Caco-2 (cell line): ENCODE data around the gene PDZD2. TPM values are rescaled to one million over a fixed set of nuclear protein-coding genes. Genes with fewer than 3 reads are reported as not detected.

Experiments used
- BruUV-seq: library from RNA; stranded (reverse); fragments of 400-500 nt; replicated peaks from 2 replicates; lab custom pipeline; 2021; lab: Mats Ljungman, UMichigan
- CTCF ChIA-PET: fragments of 300-600 bp; sonication (Branson Sonifier 250); formaldehyde crosslinking; loops from one replicate; lab custom pipeline; 2022; ENCODE audit warnings: antibody characterized with exemption; lab: Charles Lee
- POLR2A ChIA-PET: fragments of 300-600 bp; sonication (Branson Sonifier 250); formaldehyde crosslinking; loops from one replicate; lab custom pipeline; 2022; ENCODE audit warnings: antibody characterized with exemption; lab: Charles Lee
- DNase-seq, 2 experiments: peaks; one replicate each; pipeline versions ENCODE4 v3.0.0 to v3.0.0-alpha.2; 2020 to 2022
- H3K27me3 ChIP-seq: replicated peaks from 2 replicates; pipeline ENCODE4 v1.6.0; 2011; ENCODE audit warnings: low read length; ENCODE audit not compliant: control insufficient read depth, insufficient read depth
- H3K36me3 ChIP-seq: 2 replicates; pipeline ENCODE4 v1.5.1; 2011; ENCODE audit warnings: low read length; ENCODE audit not compliant: control insufficient read depth, insufficient read depth
- H3K4me1 ChIP-seq: fragments of 250-450 bp; sonication (Bioruptor Pico); 2 replicates; pipeline ENCODE4 v1.5.1; 2020; ENCODE audit warnings: mild to moderate bottlenecking
- H3K4me3 ChIP-seq: 2 replicates; pipeline ENCODE4 v1.5.1; 2011; ENCODE audit warnings: low read depth, mild to moderate bottlenecking, control low read depth, low read length
- H3K9me3 ChIP-seq: fragments of 250-450 bp; sonication (Bioruptor Pico); 2 replicates; pipeline ENCODE4 v1.5.1; 2020; ENCODE audit warnings: mild to moderate bottlenecking, moderate library complexity
- H3K27ac Mint-ChIP-seq: one replicate; pipeline ENCODE4 v1.8.0; 2022; ENCODE audit warnings: mixed read lengths; ENCODE audit not compliant: unreplicated experiment
- H3K27me3 Mint-ChIP-seq: one replicate; pipeline ENCODE4 v1.8.0; 2022; ENCODE audit warnings: mixed read lengths; ENCODE audit not compliant: insufficient read depth, unreplicated experiment
- H3K36me3 Mint-ChIP-seq: one replicate; pipeline ENCODE4 v1.8.0; 2022; ENCODE audit warnings: mild to moderate bottlenecking, mixed read lengths; ENCODE audit not compliant: insufficient read depth, unreplicated experiment
- H3K4me1 Mint-ChIP-seq: one replicate; pipeline ENCODE4 v1.8.0; 2022; ENCODE audit warnings: low read depth, mixed read lengths; ENCODE audit not compliant: unreplicated experiment
- H3K4me3 Mint-ChIP-seq: one replicate; pipeline ENCODE4 v1.8.0; 2022; ENCODE audit warnings: mild to moderate bottlenecking, moderate library complexity, mixed read lengths; ENCODE audit not compliant: unreplicated experiment
- H3K9me3 Mint-ChIP-seq: one replicate; pipeline ENCODE4 v1.8.0; 2022; ENCODE audit warnings: mixed read lengths; ENCODE audit not compliant: unreplicated experiment
- intact Hi-C: fragments of 100-400 bp; cut with micrococcal nuclease; formaldehyde crosslinking; loops from one replicate; pipeline ENCODE4 v1.10.0; 2022; ENCODE audit not compliant: unreplicated experiment
- total RNA-seq: library from RNA; stranded (reverse); gene quantifications from 2 replicates; pipeline ENCODE4 v1.2.3, GENCODE V29; 2022
- TF ChIP-seq, protein P1 (sequence below), 2 experiments: fragments of 200-600 bp in 1 of 2; IDR thresholded peaks; 1 replicate in 1 of 2; 2 replicates in 1 of 2; pipeline versions ENCODE4 v1.5.1 to v1.8.0; 2011 to 2022; ENCODE audit warnings: antibody characterized with exemption in 1 of 2, control low read depth in 1 of 2, inconsistent platforms in 1 of 2, low read depth in 1 of 2, low read length in 1 of 2, mild to moderate bottlenecking in 1 of 2, moderate library complexity in 1 of 2; ENCODE audit not compliant: insufficient read depth in 1 of 2, severe bottlenecking in 1 of 2, unreplicated experiment in 1 of 2

The PDZD2 gene
- total RNA-seq, 1 experiment from 2014 or later: 0.16 TPM

DNA sequence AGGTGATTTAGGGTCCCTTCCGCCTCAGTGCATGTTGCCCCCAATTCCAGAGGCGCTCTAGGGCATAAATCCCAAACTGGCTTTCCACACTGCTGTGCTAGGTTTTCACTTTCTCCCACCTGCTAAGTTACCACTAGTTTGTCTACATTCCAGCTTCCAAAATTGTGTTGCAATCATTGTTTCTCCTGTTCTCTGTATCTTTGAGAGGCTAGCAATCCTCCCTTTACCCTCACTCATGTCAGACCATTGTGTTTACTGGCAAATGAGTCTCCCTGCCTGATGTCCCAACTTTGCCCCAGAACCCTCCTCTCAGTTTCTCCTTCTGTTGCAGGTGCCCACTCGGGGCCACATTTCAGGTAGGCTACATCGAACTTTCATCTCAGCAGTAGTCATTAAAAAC lies 221.3 kb downstream of the PDZD2 start:
- Mint-ChIP-seq H3K27ac (no peak overlapping the region), H3K27me3 (peaks cover under 1% of the 10 kb centered on the region), H3K9me3 (peaks cover 10% of the 10 kb centered on the region), H3K4me3 (no peak overlapping the region), H3K4me1 (peaks cover 2% of the 10 kb centered on the region), H3K36me3 (no peaks in the 10 kb centered on the region)
- POLR2A ChIA-PET: no interaction called here
- intact Hi-C loops: no loop called here
- TF ChIP-seq, protein P1, sequence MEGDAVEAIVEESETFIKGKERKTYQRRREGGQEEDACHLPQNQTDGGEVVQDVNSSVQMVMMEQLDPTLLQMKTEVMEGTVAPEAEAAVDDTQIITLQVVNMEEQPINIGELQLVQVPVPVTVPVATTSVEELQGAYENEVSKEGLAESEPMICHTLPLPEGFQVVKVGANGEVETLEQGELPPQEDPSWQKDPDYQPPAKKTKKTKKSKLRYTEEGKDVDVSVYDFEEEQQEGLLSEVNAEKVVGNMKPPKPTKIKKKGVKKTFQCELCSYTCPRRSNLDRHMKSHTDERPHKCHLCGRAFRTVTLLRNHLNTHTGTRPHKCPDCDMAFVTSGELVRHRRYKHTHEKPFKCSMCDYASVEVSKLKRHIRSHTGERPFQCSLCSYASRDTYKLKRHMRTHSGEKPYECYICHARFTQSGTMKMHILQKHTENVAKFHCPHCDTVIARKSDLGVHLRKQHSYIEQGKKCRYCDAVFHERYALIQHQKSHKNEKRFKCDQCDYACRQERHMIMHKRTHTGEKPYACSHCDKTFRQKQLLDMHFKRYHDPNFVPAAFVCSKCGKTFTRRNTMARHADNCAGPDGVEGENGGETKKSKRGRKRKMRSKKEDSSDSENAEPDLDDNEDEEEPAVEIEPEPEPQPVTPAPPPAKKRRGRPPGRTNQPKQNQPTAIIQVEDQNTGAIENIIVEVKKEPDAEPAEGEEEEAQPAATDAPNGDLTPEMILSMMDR (IDR thresholded peaks at IDR 0.05; ENCODE audit: insufficient read depth in 1 of 2, low read depth in 1 of 2, low read length in 1 of 2, severe bottlenecking in 1 of 2, unreplicated experiment in 1 of 2): no peak
- Histone ChIP-seq H3K4me1 (0 out of 2 replicates have a peak, but pooled peaks cover 4% of the 10 kb centered on the region), H3K36me3 (no peaks in the 10 kb centered on the region), H3K9me3 (peaks cover 18% of the 10 kb centered on the region), H3K4me3 (no peak overlapping the region), H3K27me3 (no peaks in the 10 kb centered on the region; the same call in 1 of the 2 replicates)
- no TSS peak for BruUV-seq
- CTCF ChIA-PET: no interaction called here
- no peak for DNase-seq

DNA sequence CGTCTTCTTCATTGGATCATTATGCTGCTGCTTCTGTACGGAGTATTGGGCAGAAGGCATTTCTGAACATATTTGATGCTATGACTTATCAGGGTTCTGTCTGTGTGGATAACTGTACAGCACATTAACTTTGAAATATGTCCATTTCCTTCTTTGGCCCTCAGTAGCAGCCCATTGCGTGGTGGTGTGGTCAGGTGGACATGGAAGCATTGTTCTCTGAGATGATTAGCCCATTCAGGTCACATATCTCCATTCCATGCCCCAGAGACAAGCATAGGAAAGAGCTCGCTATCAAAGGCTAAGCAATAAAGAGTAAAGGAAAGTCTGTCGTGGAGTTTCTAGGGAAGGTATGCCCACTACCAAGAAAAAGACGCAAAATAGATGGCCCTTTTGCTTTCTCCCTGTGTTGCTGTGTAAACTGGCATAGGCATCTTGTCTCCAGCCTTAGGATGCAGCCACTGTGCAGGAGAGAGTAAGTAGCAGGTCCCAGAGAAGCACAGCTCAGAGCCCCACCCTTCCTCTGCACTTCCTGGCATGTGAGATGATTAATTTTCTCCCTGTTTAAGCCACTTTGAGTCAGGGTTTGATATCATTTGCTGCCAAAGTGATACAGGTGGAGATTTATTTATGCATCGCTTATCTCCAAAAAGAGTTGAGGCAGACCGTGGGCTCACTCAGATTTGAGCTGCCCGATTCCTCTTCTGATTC lies 221.9 kb downstream of the PDZD2 start:
- peaks cover 18% of the 10 kb centered on the region for H3K9me3 ChIP-seq
- Mint-ChIP-seq H3K27me3 (no peaks in the 10 kb centered on the region), H3K9me3 (peaks cover 10% of the 10 kb centered on the region), H3K4me1 (no peaks in the 10 kb centered on the region), H3K27ac (no peak overlapping the region), H3K4me3 (no peak overlapping the region), H3K36me3 (no peaks in the 10 kb centered on the region)
- ChIA-PET POLR2A (no interaction called here), CTCF (no interaction called here)
- TF ChIP-seq, protein P1 (IDR thresholded peaks at IDR 0.05; ENCODE audit: insufficient read depth in 1 of 2, low read depth in 1 of 2, low read length in 1 of 2, severe bottlenecking in 1 of 2, unreplicated experiment in 1 of 2): no peak
- no peaks in the 10 kb centered on the region; the same call in 1 of the 2 replicates for H3K27me3 ChIP-seq
- DNase-seq: no peak
- intact Hi-C loops: no loop called here
- H3K4me1 ChIP-seq: no peaks in the 10 kb centered on the region
- no peaks in the 10 kb centered on the region for H3K36me3 ChIP-seq
- no peak overlapping the region for H3K4me3 ChIP-seq
- no TSS peak for BruUV-seq

DNA sequence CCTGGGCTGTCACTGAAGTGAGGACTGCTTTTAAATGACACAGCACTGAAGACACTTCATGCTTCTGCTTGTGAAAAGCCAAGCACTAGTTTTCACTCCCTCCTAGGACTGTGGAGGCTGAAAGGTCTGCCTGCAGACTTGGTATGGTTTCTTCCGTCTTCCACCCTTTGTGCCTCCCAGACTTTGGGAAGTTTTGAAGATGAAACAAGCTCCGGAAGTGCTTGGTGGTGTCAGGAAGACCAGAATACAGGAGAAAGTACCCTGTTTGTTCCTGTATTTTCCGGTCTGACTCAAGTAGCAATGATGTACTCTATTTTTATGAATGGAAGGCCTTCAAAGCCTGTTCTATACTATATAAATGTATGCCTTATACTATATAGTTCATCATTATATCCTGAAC lies 222.7 kb downstream of the PDZD2 start:
- Mint-ChIP-seq H3K9me3 (peaks cover 10% of the 10 kb centered on the region), H3K27me3 (peaks cover 2% of the 10 kb centered on the region), H3K4me3 (no peak overlapping the region), H3K27ac (no peak overlapping the region), H3K4me1 (no peaks in the 10 kb centered on the region), H3K36me3 (no peaks in the 10 kb centered on the region)
- intact Hi-C loops: no loop called here
- no peak for DNase-seq
- H3K36me3 ChIP-seq: no peaks in the 10 kb centered on the region
- TF ChIP-seq, protein P1 (IDR thresholded peaks at IDR 0.05; ENCODE audit: insufficient read depth in 1 of 2, low read depth in 1 of 2, low read length in 1 of 2, severe bottlenecking in 1 of 2, unreplicated experiment in 1 of 2): no peak
- H3K27me3 ChIP-seq: no peaks in the 10 kb centered on the region
- POLR2A ChIA-PET: no interaction called here
- H3K9me3 ChIP-seq: peaks cover 18% of the 10 kb centered on the region
- BruUV-seq: no TSS peak
- CTCF ChIA-PET: no interaction called here
- H3K4me3 ChIP-seq: no peak overlapping the region
- H3K4me1 ChIP-seq: no peaks in the 10 kb centered on the region
